Choroid plexus epithelial cell (primary cell): Measurements from ENCODE around the gene WNK1.
"Not testable (repeated sequence)": the region's sequence is repeated elsewhere in the genome, so short reads cannot be mapped to it uniquely, and the experiment has no call there.

Experiments used
- DNase-seq: peaks from one replicate; pipeline ENCODE4 v3.0.0-alpha.2; 2010; ENCODE audit warnings: low read depth
- H3K4me3 ChIP-seq: 2 replicates; pipeline ENCODE4 v1.5.1; 2011; ENCODE audit warnings: low read depth, mild to moderate bottlenecking, control low read depth, low read length, moderate library complexity
- TF ChIP-seq, protein P1 (sequence below): conservative IDR thresholded peaks from 2 replicates; pipeline ENCODE4 v1.5.1; 2011; ENCODE audit warnings: low read depth, mild to moderate bottlenecking, control low read depth, inconsistent platforms, low read length, moderate library complexity

The WNK1 gene

DNA sequence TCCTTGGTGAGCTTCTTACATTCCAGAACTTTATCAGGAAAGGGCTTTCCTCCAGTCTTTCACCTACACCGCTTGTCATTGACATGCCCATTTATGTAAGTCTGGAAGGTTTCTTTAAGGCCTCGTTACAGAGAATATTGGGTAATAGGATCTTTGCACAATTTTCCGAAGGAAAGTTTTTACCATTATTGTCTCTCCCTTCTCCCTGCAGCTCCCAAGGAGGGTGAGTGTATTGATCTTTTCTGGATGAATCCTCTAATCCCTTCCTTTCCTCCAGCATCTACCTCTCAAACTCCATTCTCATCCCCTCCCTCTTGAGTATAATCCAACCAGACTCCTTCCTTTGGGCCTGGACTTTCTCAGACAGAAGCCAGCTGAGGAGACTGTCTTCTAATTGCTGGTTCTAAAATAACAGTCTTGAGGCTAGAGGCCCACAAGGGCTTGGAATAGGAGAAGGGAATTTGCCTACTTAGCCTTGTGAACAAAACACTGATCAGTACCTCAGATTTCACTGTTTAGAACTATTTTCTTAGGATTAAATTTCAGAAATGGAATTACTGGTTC is 21.8 kb downstream of the WNK1 start:
- TF ChIP-seq, protein P1, sequence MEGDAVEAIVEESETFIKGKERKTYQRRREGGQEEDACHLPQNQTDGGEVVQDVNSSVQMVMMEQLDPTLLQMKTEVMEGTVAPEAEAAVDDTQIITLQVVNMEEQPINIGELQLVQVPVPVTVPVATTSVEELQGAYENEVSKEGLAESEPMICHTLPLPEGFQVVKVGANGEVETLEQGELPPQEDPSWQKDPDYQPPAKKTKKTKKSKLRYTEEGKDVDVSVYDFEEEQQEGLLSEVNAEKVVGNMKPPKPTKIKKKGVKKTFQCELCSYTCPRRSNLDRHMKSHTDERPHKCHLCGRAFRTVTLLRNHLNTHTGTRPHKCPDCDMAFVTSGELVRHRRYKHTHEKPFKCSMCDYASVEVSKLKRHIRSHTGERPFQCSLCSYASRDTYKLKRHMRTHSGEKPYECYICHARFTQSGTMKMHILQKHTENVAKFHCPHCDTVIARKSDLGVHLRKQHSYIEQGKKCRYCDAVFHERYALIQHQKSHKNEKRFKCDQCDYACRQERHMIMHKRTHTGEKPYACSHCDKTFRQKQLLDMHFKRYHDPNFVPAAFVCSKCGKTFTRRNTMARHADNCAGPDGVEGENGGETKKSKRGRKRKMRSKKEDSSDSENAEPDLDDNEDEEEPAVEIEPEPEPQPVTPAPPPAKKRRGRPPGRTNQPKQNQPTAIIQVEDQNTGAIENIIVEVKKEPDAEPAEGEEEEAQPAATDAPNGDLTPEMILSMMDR, result no peak

DNA sequence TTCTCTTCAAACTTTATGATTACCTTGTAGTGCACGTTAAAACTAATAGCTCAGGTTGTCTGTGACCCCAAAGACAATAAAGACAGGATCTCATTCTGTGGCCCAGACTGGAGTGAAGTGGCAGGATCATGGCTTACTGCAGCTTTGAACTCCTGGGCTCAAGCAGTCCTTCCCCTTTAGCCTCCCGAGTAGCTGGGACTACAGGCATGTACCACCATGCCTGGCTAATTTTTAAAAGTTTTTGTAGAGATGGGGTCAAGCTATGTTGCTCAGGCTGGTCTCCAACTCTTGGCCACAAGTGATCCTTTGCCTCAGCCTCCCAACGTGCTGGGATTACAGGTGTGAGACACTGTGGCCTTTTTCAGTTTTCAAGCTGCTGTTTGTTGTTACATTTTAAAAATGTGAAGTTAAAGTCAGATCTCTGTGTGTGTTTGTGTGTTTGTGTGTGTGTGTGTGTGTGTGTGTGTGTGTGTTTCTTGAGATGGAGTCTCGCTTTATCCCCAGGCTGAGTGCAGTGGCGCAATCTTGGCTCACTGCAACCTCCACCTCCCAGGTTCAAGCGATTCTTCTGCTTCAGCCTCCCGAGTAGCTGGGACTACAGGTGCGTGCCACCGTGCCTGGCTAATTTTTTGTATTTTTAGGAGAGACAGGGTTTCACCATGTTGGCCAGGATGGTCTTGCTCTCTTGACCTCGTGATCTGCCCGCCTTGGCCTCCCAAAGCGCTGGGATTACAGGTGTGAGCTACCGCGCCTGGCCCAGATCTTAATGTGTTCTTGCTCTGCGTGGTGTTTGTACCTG is 23.8 kb downstream of the WNK1 start:
- not testable (repeated sequence) for DNase-seq, H3K4me3 ChIP-seq

More for the DNA sequence above, 21.8 kb downstream of the WNK1 start:
- no peak overlapping the region for H3K4me3 ChIP-seq
- peak; percentile 23 for DNase-seq

DNA sequence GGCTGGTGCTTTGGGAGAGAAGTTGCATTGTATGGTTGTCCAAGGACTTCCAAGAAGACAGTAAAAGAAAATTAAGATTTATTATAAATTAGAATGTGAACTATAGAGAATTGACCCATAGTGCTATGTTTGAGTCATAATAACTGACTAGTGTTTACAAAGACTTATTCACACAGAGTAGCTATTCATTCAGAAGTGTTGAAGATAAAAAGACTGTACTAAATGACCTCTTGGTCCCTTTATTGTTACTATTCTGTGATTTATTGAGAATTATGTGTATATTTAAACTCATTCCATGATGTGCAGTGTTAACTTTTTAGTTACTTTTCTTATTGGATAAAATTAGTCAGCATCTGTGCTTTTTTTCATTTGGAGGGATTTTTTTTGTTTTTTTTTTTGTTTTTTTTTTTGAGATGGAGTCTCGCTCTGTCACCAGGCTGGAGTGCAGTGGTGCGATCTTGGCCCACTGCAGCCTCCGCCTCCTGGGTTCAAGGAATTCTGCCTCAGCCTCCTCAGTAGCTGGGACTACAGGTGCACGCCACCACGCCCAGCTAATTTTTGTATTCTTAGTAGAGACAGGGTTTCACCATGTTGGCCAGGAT is 24.5 kb downstream of the WNK1 start:
- not testable (repeated sequence) for H3K4me3 ChIP-seq, DNase-seq

DNA sequence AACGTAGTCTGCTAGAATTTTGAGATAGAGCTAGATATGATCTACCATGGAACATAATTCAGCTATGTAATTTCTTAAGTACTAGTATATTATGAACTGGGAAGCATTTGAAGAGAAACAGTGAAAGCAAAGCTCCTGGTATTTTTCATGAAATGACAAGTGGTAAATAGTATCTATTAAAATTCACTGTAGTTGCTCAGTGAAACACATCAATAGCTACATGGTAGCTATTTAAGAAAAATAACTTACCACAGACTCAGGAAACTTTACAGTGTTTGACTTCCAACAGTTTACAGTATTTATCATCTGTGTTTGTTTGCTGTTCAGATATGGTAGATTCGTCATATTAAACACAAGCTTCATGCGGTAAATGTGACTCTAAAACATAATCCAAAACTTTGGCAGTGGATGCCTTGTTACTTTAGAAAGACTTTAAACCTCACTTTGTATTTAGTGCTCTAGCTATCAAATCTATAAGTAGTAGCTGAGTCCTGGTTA is 25.2 kb downstream of the WNK1 start:
- no peak for DNase-seq
- no peak overlapping the region for H3K4me3 ChIP-seq
- TF ChIP-seq, protein P1, result no peak

DNA sequence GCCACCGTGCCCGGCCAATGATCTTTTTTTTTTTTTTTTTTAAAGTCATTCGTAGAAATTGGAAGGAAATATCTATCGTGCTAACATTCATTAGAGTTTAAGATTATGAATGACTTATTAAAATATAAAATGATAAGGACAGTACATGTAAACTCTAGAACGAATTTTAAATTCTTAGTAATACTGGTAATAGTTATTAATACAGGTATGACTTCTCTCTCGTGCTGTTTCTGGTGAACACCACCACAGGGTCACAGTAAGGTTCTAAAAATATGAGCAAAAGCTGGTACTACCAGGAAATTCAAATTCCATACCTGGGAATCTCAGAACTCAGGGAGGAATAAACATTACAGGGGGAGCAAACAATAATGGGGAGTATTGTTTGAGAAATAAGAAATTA is 26.2 kb downstream of the WNK1 start:
- H3K4me3 ChIP-seq, result no peak overlapping the region
- TF ChIP-seq, protein P1, result no peak
- no peak for DNase-seq

DNA sequence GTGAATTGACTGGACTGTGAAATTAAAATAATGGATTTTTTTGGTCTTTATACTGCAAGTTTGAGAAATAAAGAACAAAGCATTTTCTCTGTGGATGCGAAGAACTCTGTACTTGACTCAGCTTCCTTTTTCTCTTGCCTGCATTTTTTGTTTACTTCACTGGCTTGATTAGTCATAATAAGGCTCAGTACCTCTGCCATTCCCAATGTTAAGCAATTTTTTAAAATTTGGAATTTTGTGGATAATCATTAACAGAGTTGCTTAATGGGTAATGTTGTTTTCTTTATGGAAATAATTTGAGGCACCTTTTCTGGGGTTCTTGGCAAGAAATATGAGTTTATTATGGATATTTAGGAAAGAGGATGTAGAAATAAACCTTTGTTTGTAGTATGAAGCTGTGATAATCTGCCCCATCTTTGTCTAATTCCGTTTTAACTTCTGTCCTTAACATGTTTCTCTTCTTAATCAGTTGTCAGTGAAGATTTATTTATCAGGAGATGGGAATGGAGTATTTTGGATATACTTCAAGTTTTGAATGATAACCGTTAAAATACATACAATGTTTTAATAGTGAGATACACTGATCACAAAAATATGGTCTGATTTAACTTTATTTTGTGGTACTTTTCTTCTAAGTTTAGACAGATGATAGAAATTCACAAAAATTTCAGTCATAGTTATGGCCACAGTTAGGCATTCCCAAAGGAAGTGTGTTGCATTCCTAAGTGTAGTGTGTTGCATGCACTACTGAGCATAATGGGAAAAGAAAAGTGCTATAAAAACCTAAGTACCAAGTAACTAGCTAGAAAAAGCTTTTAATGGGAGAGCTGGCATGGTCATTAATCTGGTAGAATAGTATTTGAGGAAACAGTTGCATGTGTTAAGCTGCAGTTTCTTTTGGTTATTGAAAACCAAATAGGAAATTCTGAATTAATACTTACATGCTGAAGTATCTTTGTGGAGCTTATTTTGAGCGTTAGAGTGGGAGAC is 27.7 kb downstream of the WNK1 start:
- TF ChIP-seq, protein P1, result no peak

DNA sequence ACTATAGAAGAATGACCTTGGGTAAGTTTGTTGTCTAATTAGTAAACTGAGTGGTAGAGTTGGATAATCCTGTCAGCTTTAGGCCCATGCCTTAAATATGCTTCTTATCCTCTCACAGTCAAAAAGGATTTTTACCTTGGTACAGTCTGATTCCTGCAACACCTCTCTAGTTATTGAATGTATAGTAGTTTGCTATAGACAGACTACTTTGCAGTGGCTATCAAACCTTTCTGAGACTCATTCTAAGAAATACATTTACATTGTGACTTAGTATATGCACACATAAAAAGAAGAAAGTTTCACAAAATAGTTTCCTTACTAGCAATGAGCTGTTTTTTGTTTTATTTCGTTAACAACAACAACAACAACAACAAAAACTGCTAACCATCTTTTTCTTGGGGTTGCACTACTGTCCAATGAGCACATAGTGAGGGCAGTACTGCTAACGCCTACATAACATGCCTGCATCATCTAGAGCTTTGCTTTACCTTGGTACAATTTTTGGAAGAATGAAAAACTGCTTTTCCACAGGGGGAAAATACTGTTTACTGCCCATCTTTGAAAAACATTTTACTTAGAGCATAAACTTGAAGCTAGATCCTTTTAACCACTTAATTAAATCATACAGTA is 28.5 kb downstream of the WNK1 start:
- no peak overlapping the region for H3K4me3 ChIP-seq
- no peak for DNase-seq
- TF ChIP-seq, protein P1, result no peak

More for the DNA sequence above, 27.7 kb downstream of the WNK1 start:
- H3K4me3 ChIP-seq, result no peak overlapping the region
- peak; percentile 38 for DNase-seq
